Large intestine (tissue), 3 donors: ENCODE results near the gene L3MBTL4. TPM values are rescaled to one million over a fixed set of nuclear protein-coding genes. Genes with fewer than 3 reads are reported as not detected.

ENCODE experiments used
- DNase-seq, 2 donors: peaks; one replicate each; pipeline versions ENCODE4 v3.0.0 to v3.0.0-alpha.2; 2013
- H3K27ac ChIP-seq: one replicate; pipeline ENCODE4 v1.5.1; 2013; ENCODE audit warnings: low read length
- H3K27me3 ChIP-seq: 2 replicates; pipeline ENCODE4 v1.6.1; 2013; ENCODE audit warnings: low read length; ENCODE audit not compliant: control insufficient read depth, insufficient read depth
- H3K36me3 ChIP-seq: 2 replicates; pipeline ENCODE4 v1.6.1; 2013; ENCODE audit warnings: low read length; ENCODE audit not compliant: control insufficient read depth, insufficient read depth
- H3K4me1 ChIP-seq: one replicate; pipeline ENCODE4 v1.6.1; 2013; ENCODE audit warnings: low read length; ENCODE audit not compliant: control insufficient read depth, insufficient read depth
- H3K4me3 ChIP-seq: one replicate; pipeline ENCODE4 v1.5.1; 2013; ENCODE audit warnings: low read length
- H3K9me3 ChIP-seq: one replicate; pipeline ENCODE4 v1.6.1; 2013; ENCODE audit warnings: mild to moderate bottlenecking, low read depth, low read length, moderate library complexity; ENCODE audit not compliant: control insufficient read depth
- WGBS: methylation state at CpG from one replicate; pipeline ENCODE4 v1.1.5; 2013; ENCODE audit warnings: low lambda C conversion rate; ENCODE audit not compliant: insufficient coverage; 5-methylcytosine and 5-hydroxymethylcytosine counted together
- polyA plus RNA-seq: library from polyadenylated mRNA; unstranded; fragments of 120-200 nt; gene quantifications from one replicate; pipeline ENCODE4 v1.2.1, GENCODE V29; 2013

Gene L3MBTL4
- polyA plus RNA-seq, 1 donor: 4.0 TPM

GRCh38 chr18:6022845-6023244, 391.9 kb downstream of the L3MBTL4 start:
- H3K27ac ChIP-seq: no peak overlapping the region
- H3K4me1 ChIP-seq: no peaks in the 10 kb centered on the region
- no peaks in the 10 kb centered on the region for H3K9me3 ChIP-seq
- no peak for DNase-seq
- WGBS: no CpG with 5 or more reads among the region's 5 CpGs
- H3K36me3 ChIP-seq: no peaks in the 10 kb centered on the region
- H3K4me3 ChIP-seq: no peak overlapping the region
- no peaks in the 10 kb centered on the region for H3K27me3 ChIP-seq

- DNase-seq: no peak
- H3K9me3 ChIP-seq: no peaks in the 10 kb centered on the region
- no peaks in the 10 kb centered on the region for H3K36me3 ChIP-seq
- WGBS: 50% methylated on average over 1 of the region's 2 CpGs
- H3K4me3 ChIP-seq: no peak overlapping the region
- no peaks in the 10 kb centered on the region for H3K27me3 ChIP-seq
- no peak overlapping the region for H3K27ac ChIP-seq
- H3K4me1 ChIP-seq: no peaks in the 10 kb centered on the region
Measured at GRCh38 chr18:6022074-6022444, 392.7 kb downstream of the L3MBTL4 start.

GRCh38 chr18:6021306-6022073, 393.2 kb downstream of the L3MBTL4 start:
- Histone ChIP-seq H3K27ac (no peak overlapping the region), H3K9me3 (no peaks in the 10 kb centered on the region), H3K27me3 (no peaks in the 10 kb centered on the region), H3K4me1 (no peaks in the 10 kb centered on the region), H3K4me3 (no peak overlapping the region), H3K36me3 (no peaks in the 10 kb centered on the region)
- no peak for DNase-seq
- WGBS: 100% methylated on average over 2 of the region's 12 CpGs

GRCh38 chr18:6018671-6019070, 396.0 kb downstream of the L3MBTL4 start:
- DNase-seq: no peak
- Histone ChIP-seq H3K9me3 (no peaks in the 10 kb centered on the region), H3K27me3 (no peaks in the 10 kb centered on the region), H3K27ac (no peak overlapping the region), H3K4me1 (no peaks in the 10 kb centered on the region), H3K36me3 (no peaks in the 10 kb centered on the region), H3K4me3 (no peak overlapping the region)
- WGBS: no CpG with 5 or more reads among the region's 1 CpG

DNA sequence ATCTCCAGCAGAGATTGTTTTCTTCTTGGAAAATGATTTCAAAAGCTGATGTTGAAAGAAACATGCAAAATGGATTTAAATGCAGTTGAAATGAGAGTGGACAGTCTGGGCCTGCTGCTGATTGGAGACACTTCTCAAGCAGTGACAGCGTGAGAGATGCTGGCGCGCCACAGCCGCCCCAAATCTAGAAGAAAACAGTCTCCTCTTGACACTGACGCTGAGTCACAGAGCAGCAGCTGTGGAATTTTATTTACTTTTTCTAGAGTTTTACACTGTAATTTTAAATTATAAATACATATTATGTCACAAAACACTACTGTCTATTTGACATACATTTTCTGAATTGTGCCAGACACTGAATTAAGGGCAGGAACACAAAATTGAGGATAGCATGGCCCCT, 397.5 kb downstream of the L3MBTL4 start:
- WGBS: no CpG with 5 or more reads among the region's 5 CpGs

GRCh38 chr18:6015364-6015763, 399.3 kb downstream of the L3MBTL4 start:
- WGBS: 100% methylated on average over 2 of the region's 5 CpGs
- no peaks in the 10 kb centered on the region for H3K27me3 ChIP-seq
- no peaks in the 10 kb centered on the region for H3K36me3 ChIP-seq
- DNase-seq: no peak
- no peaks in the 10 kb centered on the region for H3K9me3 ChIP-seq
- no peak overlapping the region for H3K27ac ChIP-seq
- H3K4me3 ChIP-seq: no peak overlapping the region
- H3K4me1 ChIP-seq: no peaks in the 10 kb centered on the region

More for the DNA sequence above, 397.5 kb downstream of the L3MBTL4 start:
- Histone ChIP-seq H3K4me1 (no peaks in the 10 kb centered on the region), H3K27me3 (no peaks in the 10 kb centered on the region), H3K9me3 (no peaks in the 10 kb centered on the region), H3K4me3 (no peak overlapping the region), H3K27ac (no peak overlapping the region), H3K36me3 (no peaks in the 10 kb centered on the region)
- DNase-seq: no peak

DNA sequence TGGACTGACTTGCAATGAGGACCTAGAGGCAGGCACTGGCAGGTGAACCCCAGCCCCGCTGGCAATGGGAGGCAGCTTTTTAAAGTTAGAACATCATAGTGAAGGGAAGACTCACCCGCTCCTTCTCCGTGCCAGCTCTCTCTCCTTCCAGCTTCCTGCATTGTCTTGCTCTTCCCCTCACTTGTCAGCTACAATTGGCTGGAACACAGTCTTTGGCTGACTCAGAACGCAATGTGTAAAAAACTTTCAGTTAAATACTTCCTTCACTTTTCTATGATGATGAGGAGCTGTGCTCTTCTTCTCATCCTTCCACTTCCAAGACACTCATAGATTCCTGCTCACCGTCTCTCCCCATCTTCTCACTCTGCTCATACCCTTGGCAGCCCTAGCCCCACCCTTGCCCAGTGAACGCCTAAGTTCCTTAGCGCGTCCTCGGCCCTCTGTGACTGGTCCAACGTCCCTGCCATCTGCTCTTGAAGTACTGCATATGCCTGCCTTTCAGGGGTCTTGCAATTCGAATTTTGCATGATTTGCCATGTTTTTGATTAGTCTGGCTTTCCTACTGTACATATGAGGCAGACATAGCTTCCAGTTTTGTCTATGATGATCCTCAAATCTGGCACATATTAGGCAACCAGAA, 401.4 kb downstream of the L3MBTL4 start:
- Histone ChIP-seq H3K9me3 (no peaks in the 10 kb centered on the region), H3K27ac (no peak overlapping the region), H3K4me3 (no peak overlapping the region), H3K4me1 (no peaks in the 10 kb centered on the region), H3K36me3 (no peaks in the 10 kb centered on the region), H3K27me3 (no peaks in the 10 kb centered on the region)
- 85% methylated on average over 7 of the region's 11 CpGs for WGBS
- DNase-seq: no peak

GRCh38 chr18:6010921-6011320, 403.8 kb downstream of the L3MBTL4 start:
- Histone ChIP-seq H3K27ac (no peak overlapping the region), H3K36me3 (no peaks in the 10 kb centered on the region), H3K4me1 (no peaks in the 10 kb centered on the region), H3K4me3 (no peak overlapping the region), H3K27me3 (no peaks in the 10 kb centered on the region), H3K9me3 (no peaks in the 10 kb centered on the region)
- no peak for DNase-seq
- WGBS: no CpG with 5 or more reads among the region's 1 CpG

GRCh38 chr18:6010284-6010683, 404.4 kb downstream of the L3MBTL4 start:
- Histone ChIP-seq H3K9me3 (no peaks in the 10 kb centered on the region), H3K4me1 (no peaks in the 10 kb centered on the region), H3K36me3 (no peaks in the 10 kb centered on the region), H3K27ac (no peak overlapping the region), H3K4me3 (no peak overlapping the region), H3K27me3 (no peaks in the 10 kb centered on the region)
- DNase-seq: no peak
- WGBS: no CpG with 5 or more reads among the region's 5 CpGs

DNA sequence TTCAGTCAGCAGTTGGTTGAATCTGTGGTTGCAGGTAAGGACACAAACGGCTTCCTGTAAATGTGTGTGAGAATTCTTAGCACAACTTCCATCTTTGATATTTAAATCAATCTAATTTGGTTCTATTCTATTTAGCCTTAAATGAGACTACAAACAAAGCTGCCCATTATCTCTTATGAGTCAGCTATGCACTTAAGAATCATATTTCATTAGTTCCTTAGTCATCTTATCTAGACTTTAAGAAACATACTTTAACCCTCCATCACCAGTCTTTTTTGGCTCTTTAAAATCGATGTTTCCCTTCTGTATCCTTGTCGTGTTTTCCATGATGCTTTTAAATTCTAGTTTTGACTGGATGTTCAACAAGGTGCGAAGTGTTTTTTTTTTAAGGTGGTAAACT, 405.0 kb downstream of the L3MBTL4 start:
- no peaks in the 10 kb centered on the region for H3K9me3 ChIP-seq
- no peak overlapping the region for H3K27ac ChIP-seq
- H3K36me3 ChIP-seq: no peaks in the 10 kb centered on the region
- no peak for DNase-seq
- no peaks in the 10 kb centered on the region for H3K27me3 ChIP-seq
- 80% methylated on average over 3 of the region's 4 CpGs for WGBS
- no peaks in the 10 kb centered on the region for H3K4me1 ChIP-seq
- H3K4me3 ChIP-seq: no peak overlapping the region

DNA sequence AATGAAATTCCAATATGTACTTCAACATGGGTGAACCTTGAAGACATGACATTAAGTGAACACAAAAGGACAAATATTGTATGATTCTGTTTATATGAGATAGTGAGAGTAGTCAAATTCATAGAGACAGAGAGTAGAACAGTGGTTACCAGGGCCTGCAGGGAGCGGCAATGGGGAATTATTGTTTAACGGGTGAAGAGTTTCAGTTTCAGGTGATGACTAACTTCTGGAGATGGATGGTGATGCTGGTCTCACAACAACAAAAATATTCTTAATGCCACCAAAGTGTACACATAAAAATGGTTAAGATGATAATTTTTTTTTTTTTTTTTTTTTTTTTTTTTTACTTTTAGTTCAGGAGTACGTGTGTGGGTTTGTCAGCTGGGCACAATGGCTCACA, 410.0 kb downstream of the L3MBTL4 start:
- no peak for DNase-seq
- no peak overlapping the region for H3K4me3 ChIP-seq
- H3K9me3 ChIP-seq: peaks cover 4% of the 10 kb centered on the region
- whole genome bisulfite sequencing: no CpG with 5 or more reads among the region's 3 CpGs
- no peak overlapping the region for H3K27ac ChIP-seq
- no peaks in the 10 kb centered on the region for H3K4me1 ChIP-seq
- no peaks in the 10 kb centered on the region for H3K27me3 ChIP-seq
- H3K36me3 ChIP-seq: no peaks in the 10 kb centered on the region
